ENCODE data around the gene CSK.
A peak's percentile ranks its signal among the peaks of the same experiment; 100 is the strongest.

The CSK gene

GRCh38 chr15:74787251-74788041, 5.6 kb downstream of the CSK start:
- peak; percentile 88 for DNase-seq (ENCODE audit: low read depth)

GRCh38 chr15:74788042-74788682, 6.3 kb downstream of the CSK start:
- no peak for DNase-seq (ENCODE audit: low read depth)

GRCh38 chr15:74788683-74789151, 6.8 kb downstream of the CSK start:
- DNase-seq (ENCODE audit: low read depth) = no peak

GRCh38 chr15:74789171-74789631, 7.3 kb downstream of the CSK start:
- DNase-seq (ENCODE audit: low read depth) = no peak

- DNase-seq (ENCODE audit: low read depth) = no peak
Observed at GRCh38 chr15:74789741-74790079, 7.8 kb downstream of the CSK start.

GRCh38 chr15:74790080-74790916, 8.4 kb downstream of the CSK start:
- peak; percentile 42 for DNase-seq (ENCODE audit: low read depth)

GRCh38 chr15:74791007-74791406, 9.1 kb downstream of the CSK start:
- DNase-seq (ENCODE audit: low read depth) = no peak

- DNase-seq (ENCODE audit: low read depth) = no peak
Observed at GRCh38 chr15:74791667-74792066, 9.8 kb downstream of the CSK start.

GRCh38 chr15:74792227-74793016, 10.5 kb downstream of the CSK start:
- no peak for DNase-seq (ENCODE audit: low read depth)

GRCh38 chr15:74793135-74794028, 11.5 kb downstream of the CSK start:
- peak; percentile 57 for DNase-seq (ENCODE audit: low read depth)

GRCh38 chr15:74794248-74794969, 12.5 kb downstream of the CSK start:
- no peak for DNase-seq (ENCODE audit: low read depth)

- DNase-seq (ENCODE audit: low read depth) = no peak
Observed at GRCh38 chr15:74794970-74795349, 13.1 kb downstream of the CSK start.

GRCh38 chr15:74795966-74796625, 14.2 kb downstream of the CSK start:
- DNase-seq (ENCODE audit: low read depth) = peak; percentile 36

- no peak for DNase-seq (ENCODE audit: low read depth)
Observed at GRCh38 chr15:74798388-74799254, 16.7 kb downstream of the CSK start.

- DNase-seq (ENCODE audit: low read depth) = no peak
Observed at GRCh38 chr15:74799255-74799855, 17.5 kb downstream of the CSK start.

GRCh38 chr15:74799856-74800558, 18.1 kb downstream of the CSK start:
- DNase-seq (ENCODE audit: low read depth) = peak; percentile 84

- DNase-seq (ENCODE audit: low read depth) = no peak
Observed at GRCh38 chr15:74800559-74801094, 18.7 kb downstream of the CSK start.
